GM12874 (cell line): ENCODE results near the gene RPS6KA2.

Source experiments
- CTCF ChIP-seq: IDR thresholded peaks from 2 replicates; pipeline ENCODE4 v1.5.1; 2011; ENCODE audit warnings: low read depth, mild to moderate bottlenecking, control low read depth, low read length, moderate library complexity; ENCODE audit not compliant: insufficient read depth

RPS6KA2 gene

GRCh38 chr6:166469426-166469961 lies 157.6 kb downstream of the RPS6KA2 start:
- TF ChIP-seq CTCF: no peak

- no peak for TF ChIP-seq CTCF
Measured at GRCh38 chr6:166467436-166468000, 159.5 kb downstream of the RPS6KA2 start.

- TF ChIP-seq CTCF: no peak
Measured at GRCh38 chr6:166466178-166467122, 160.6 kb downstream of the RPS6KA2 start.

- TF ChIP-seq CTCF: no peak
Measured at GRCh38 chr6:166465671-166466087, 161.4 kb downstream of the RPS6KA2 start.

GRCh38 chr6:166465003-166465399 lies 162.1 kb downstream of the RPS6KA2 start:
- no peak for TF ChIP-seq CTCF

- no peak for TF ChIP-seq CTCF
Measured at GRCh38 chr6:166464068-166465002, 162.7 kb downstream of the RPS6KA2 start.
